ENCODE measurements around the gene TEX35. TPM values are rescaled to one million over a fixed set of nuclear protein-coding genes. Genes with fewer than 3 reads are reported as not detected.
A peak's percentile ranks its signal among the peaks of the same experiment; 100 is the strongest.

Gene TEX35
- total RNA-seq, 1 experiment from 2014 or later, result not detected

DNA sequence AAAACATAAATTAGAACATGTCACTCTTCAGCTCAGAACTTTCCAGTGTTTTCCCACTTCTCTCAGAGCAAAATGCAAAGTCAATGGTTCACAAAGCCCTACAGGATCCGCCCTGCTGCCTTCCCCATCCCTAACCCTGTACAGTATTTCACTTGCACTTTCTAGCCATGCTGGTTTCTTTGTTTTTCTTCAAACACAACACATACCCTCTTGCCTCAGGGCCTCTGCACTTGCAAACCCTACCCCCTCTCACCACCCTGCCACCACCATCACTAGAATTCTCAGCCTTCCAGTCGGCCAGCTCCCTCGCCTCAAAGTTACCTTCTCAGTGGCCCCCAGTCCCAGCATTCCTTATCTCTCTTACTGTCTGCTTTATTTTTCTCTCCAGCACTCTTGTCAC, 17.6 kb downstream of the TEX35 start:
- Histone ChIP-seq H4K20me1 (ENCODE audit: insufficient read depth) (no peaks in the 10 kb centered on the region), H3K27me3 (ENCODE audit: insufficient read depth, low read length) (no peaks in the 10 kb centered on the region), H3K4me3 (replicated peaks in 1 of 2; ENCODE audit: low read depth in 1 of 2, low read length in 2 of 2) (no peak overlapping the region), H3K36me3 (ENCODE audit: control insufficient read depth in 1 of 2, insufficient read depth in 2 of 2, low read length in 2 of 2) (no peaks in the 10 kb centered on the region), H3K9me3 (ENCODE audit: control insufficient read depth in 1 of 2, insufficient read depth in 1 of 2, low read depth in 1 of 2, low read length in 2 of 2) (no peaks in the 10 kb centered on the region), H3K4me1 (ENCODE audit: control insufficient read depth in 1 of 2, insufficient read depth in 2 of 2, low read length in 2 of 2) (peaks cover 11 to 36% of the 10 kb centered on the region in 2 experiments), H3K9me2 (ENCODE audit: insufficient read depth) (no peaks in the 10 kb centered on the region), H3K9ac (ENCODE audit: low read length) (no peak overlapping the region; the same call in 1 of the 2 replicates), H3K4me2 (ENCODE audit: low read length) (peak overlapping the region; percentile 49), H2AFZ (ENCODE audit: low read depth, low read length, poor library complexity, severe bottlenecking) (no peak overlapping the region), H3K27ac (ENCODE audit: low read depth, low read length) (no peak overlapping the region), H3K79me2 (ENCODE audit: insufficient read depth, low read length) (no peaks in the 10 kb centered on the region)
- BruUV-seq (replicated peaks), result no TSS peak
- ChIA-PET CTCF (interaction anchor here (2.2 to 4.9 kb wide), 3 partner anchors 29 to 231 kb away, joined by 10 to 27 read pairs (median 15); no protein-coding TSS in a partner anchor), POLR2A (no interaction called here), RAD21 (ENCODE audit: low non-redundant PET in 1 of 2, low total read pairs in 2 of 2, uncharacterized antibody in 2 of 2, unreplicated experiment in 2 of 2) (interaction anchor here in 1 of 2 experiments (0.6 kb wide), 1 partner anchor 254 kb away, joined by 5 read pairs; no protein-coding TSS in a partner anchor)
- TF ChIP-seq, protein P1, sequence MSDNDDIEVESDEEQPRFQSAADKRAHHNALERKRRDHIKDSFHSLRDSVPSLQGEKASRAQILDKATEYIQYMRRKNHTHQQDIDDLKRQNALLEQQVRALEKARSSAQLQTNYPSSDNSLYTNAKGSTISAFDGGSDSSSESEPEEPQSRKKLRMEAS (IDR thresholded peaks at IDR 0.05), result no peak
- TF ChIP-seq POLR2AphosphoS5 (IDR thresholded peaks at IDR 0.05; ENCODE audit: low read depth, low read length) (no peak), POLR2A (IDR thresholded peaks at IDR 0.05; ENCODE audit: borderline replicate concordance, extremely low read depth, insufficient read depth, insufficient read length) (no peak)
- DNase-seq (ENCODE audit: low read depth, low spot score), result no peak
- peak; percentile 13; the same call in 1 of the 2 replicates for ATAC-seq
- intact Hi-C loops (cut with micrococcal nuclease), result loop anchor here (10.0 kb wide), 2 partner anchors 704 to 1064 kb away; partner anchors contain the start of gene TDRD5

DNA sequence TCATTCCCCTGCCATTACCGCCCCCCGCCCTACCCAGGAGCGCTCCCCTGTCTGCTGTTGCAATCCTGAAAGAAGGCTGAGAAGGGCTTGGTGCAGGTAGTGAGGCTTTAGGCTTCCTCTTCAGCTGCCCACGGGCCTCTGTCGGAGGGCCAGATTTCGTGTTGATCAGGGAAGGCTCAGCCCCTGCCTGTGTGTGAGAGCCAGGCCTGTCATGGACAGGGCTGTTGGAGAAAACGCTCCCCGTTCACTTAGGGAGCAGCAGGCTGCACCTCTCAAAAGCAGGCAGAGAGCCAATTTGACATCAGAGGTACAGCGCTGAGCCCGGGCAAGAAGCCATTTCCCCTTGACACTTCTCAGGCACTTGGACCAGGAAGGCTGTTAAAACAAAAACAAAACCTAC, 19.0 kb downstream of the TEX35 start:
- Histone ChIP-seq H3K27ac (ENCODE audit: low read depth, low read length) (no peak overlapping the region), H4K20me1 (ENCODE audit: insufficient read depth) (no peaks in the 10 kb centered on the region), H3K4me2 (ENCODE audit: low read length) (peak overlapping the region; percentile 60), H3K79me2 (ENCODE audit: insufficient read depth, low read length) (no peaks in the 10 kb centered on the region), H3K9ac (ENCODE audit: low read length) (no peak overlapping the region), H3K4me1 (ENCODE audit: control insufficient read depth in 1 of 2, insufficient read depth in 2 of 2, low read length in 2 of 2) (peaks cover 22 to 50% of the 10 kb centered on the region in 2 experiments), H3K9me3 (ENCODE audit: control insufficient read depth in 1 of 2, insufficient read depth in 1 of 2, low read depth in 1 of 2, low read length in 2 of 2) (no peaks in the 10 kb centered on the region), H3K27me3 (ENCODE audit: insufficient read depth, low read length) (no peaks in the 10 kb centered on the region), H3K36me3 (ENCODE audit: control insufficient read depth in 1 of 2, insufficient read depth in 2 of 2, low read length in 2 of 2) (no peaks in the 10 kb centered on the region), H3K4me3 (replicated peaks in 1 of 2; ENCODE audit: low read depth in 1 of 2, low read length in 2 of 2) (no peak overlapping the region), H2AFZ (ENCODE audit: low read depth, low read length, poor library complexity, severe bottlenecking) (peak overlapping the region; percentile 76), H3K9me2 (ENCODE audit: insufficient read depth) (no peaks in the 10 kb centered on the region)
- DNase-seq (ENCODE audit: low read depth, low spot score) (no peak), ATAC-seq (no peak)
- intact Hi-C loops (cut with micrococcal nuclease), result loop anchor here (2.0 to 10.0 kb wide), 5 partner anchors 221 to 1063 kb away; partner anchors contain the start of gene TDRD5
- BruUV-seq (replicated peaks), result no TSS peak
- ChIA-PET RAD21 (ENCODE audit: low non-redundant PET in 1 of 2, low total read pairs in 2 of 2, uncharacterized antibody in 2 of 2, unreplicated experiment in 2 of 2) (interaction anchor here (0.6 to 2.3 kb wide), 4 partner anchors 232 to 548 kb away, joined by 3 to 5 read pairs (median 4); no protein-coding TSS in a partner anchor), POLR2A (no interaction called here), CTCF (interaction anchor here (1.0 to 2.5 kb wide), 7 partner anchors 27 to 1278 kb away, joined by 3 to 24 read pairs (median 4); no protein-coding TSS in a partner anchor)
- TF ChIP-seq, protein P2, sequence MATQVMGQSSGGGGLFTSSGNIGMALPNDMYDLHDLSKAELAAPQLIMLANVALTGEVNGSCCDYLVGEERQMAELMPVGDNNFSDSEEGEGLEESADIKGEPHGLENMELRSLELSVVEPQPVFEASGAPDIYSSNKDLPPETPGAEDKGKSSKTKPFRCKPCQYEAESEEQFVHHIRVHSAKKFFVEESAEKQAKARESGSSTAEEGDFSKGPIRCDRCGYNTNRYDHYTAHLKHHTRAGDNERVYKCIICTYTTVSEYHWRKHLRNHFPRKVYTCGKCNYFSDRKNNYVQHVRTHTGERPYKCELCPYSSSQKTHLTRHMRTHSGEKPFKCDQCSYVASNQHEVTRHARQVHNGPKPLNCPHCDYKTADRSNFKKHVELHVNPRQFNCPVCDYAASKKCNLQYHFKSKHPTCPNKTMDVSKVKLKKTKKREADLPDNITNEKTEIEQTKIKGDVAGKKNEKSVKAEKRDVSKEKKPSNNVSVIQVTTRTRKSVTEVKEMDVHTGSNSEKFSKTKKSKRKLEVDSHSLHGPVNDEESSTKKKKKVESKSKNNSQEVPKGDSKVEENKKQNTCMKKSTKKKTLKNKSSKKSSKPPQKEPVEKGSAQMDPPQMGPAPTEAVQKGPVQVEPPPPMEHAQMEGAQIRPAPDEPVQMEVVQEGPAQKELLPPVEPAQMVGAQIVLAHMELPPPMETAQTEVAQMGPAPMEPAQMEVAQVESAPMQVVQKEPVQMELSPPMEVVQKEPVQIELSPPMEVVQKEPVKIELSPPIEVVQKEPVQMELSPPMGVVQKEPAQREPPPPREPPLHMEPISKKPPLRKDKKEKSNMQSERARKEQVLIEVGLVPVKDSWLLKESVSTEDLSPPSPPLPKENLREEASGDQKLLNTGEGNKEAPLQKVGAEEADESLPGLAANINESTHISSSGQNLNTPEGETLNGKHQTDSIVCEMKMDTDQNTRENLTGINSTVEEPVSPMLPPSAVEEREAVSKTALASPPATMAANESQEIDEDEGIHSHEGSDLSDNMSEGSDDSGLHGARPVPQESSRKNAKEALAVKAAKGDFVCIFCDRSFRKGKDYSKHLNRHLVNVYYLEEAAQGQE (IDR thresholded peaks at IDR 0.05; ENCODE audit: low read depth), result no peak
- TF ChIP-seq ZNF274 (IDR thresholded peaks at IDR 0.05; ENCODE audit: low read depth, low read length) (no peak), ZFX (IDR thresholded peaks at IDR 0.05) (no peak), EZH2phosphoT487 (IDR thresholded peaks at IDR 0.05; ENCODE audit: borderline replicate concordance) (no peak), POLR2AphosphoS5 (IDR thresholded peaks at IDR 0.05; ENCODE audit: low read depth, low read length) (no peak), POLR2A (IDR thresholded peaks at IDR 0.05; ENCODE audit: borderline replicate concordance, extremely low read depth, insufficient read depth, insufficient read length) (no peak), TCF7L2 (IDR thresholded peaks at IDR 0.05; ENCODE audit: borderline replicate concordance, extremely low read depth, insufficient read depth, insufficient read length) (no peak), SP1 (IDR thresholded peaks at IDR 0.05; ENCODE audit: low read depth) (no peak), ELF1 (IDR thresholded peaks at IDR 0.05; ENCODE audit: borderline replicate concordance, low read depth) (no peak)
- TF ChIP-seq, protein P3, sequence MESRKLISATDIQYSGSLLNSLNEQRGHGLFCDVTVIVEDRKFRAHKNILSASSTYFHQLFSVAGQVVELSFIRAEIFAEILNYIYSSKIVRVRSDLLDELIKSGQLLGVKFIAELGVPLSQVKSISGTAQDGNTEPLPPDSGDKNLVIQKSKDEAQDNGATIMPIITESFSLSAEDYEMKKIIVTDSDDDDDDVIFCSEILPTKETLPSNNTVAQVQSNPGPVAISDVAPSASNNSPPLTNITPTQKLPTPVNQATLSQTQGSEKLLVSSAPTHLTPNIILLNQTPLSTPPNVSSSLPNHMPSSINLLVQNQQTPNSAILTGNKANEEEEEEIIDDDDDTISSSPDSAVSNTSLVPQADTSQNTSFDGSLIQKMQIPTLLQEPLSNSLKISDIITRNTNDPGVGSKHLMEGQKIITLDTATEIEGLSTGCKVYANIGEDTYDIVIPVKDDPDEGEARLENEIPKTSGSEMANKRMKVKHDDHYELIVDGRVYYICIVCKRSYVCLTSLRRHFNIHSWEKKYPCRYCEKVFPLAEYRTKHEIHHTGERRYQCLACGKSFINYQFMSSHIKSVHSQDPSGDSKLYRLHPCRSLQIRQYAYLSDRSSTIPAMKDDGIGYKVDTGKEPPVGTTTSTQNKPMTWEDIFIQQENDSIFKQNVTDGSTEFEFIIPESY (IDR thresholded peaks at IDR 0.05; ENCODE audit: extremely low read depth, insufficient replicate concordance, low read length), result no peak
- TF ChIP-seq, protein P1 (IDR thresholded peaks at IDR 0.05), result no peak
